ENCODE data around the gene HELB. TPM values are rescaled to one million over a fixed set of nuclear protein-coding genes. Genes with fewer than 3 reads are reported as not detected.

Gene HELB
- total and polyA plus RNA-seq, 3 experiments from 2014 or later: 13.8 to 29.4 (median 14.2) TPM

DNA sequence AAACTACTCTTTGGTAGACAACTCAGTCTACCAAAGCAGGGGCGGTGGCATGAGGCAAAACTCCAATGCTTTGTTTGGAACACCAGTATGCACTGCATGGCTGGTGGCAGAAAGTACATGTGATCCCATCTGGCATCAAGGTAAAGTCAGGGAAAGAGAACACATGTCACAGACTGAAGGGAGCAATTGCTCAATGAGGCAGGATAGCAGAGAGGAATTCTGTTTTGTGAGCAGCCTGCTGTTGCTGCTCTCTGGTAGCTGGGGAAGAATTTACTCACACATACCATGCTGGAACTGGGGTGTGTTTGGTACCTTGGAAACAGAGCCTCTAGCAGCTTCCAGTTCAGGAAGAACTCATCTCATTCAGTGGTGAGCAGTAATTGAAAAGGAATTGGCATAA is 84.8 kb downstream of the HELB start:
- H3K4me3 Mint-ChIP-seq: no peak overlapping the region
- no peaks in the 10 kb centered on the region for H3K9me3 ChIP-seq (ENCODE audit: low read length)
- POLR2A ChIA-PET: no interaction called here
- CTCF ChIA-PET: no interaction called here
- peaks cover 0 to 21% (median 18%) of the 10 kb centered on the region in 3 donors for H3K36me3 Mint-ChIP-seq
- no peak overlapping the region for H3K27ac ChIP-seq (ENCODE audit: low read depth, low read length)
- no peak for DNase-seq
- no peaks in the 10 kb centered on the region for H3K4me1 Mint-ChIP-seq
- H3K4me3 ChIP-seq (ENCODE audit: low read length): no peak overlapping the region
- H3K27ac Mint-ChIP-seq: no peak overlapping the region
- H3K27me3 Mint-ChIP-seq: peaks cover 0 to 6% of the 10 kb centered on the region in 2 donors
- H3K9me3 Mint-ChIP-seq: no peaks in the 10 kb centered on the region
- H3K4me1 ChIP-seq (ENCODE audit: insufficient read depth, low read length): no peaks in the 10 kb centered on the region
- no peaks in the 10 kb centered on the region for H3K36me3 ChIP-seq (ENCODE audit: insufficient read depth, low read length)
- H3K27me3 ChIP-seq (ENCODE audit: insufficient read depth, low read length, poor library complexity, severe bottlenecking): no peaks in the 10 kb centered on the region

Other genes starting within 250 kb of the HELB start
- 10 to 100 TPM; 45.7 to 47.7 TPM for gene LLPH, start 171.7 kb upstream of the HELB start, total RNA-seq
- gene LLPH, start 171.7 kb upstream of the HELB start, polyA plus RNA-seq: 49.3 TPM
- gene TMBIM4, start 132.5 kb upstream of the HELB start, total RNA-seq: 10 to 100 TPM; 59.8 to 60.0 TPM
- 307 TPM for gene TMBIM4, start 132.5 kb upstream of the HELB start, polyA plus RNA-seq
- under 1 TPM; 0.13 to 0.22 TPM for gene IRAK3, start 113.3 kb upstream of the HELB start, total RNA-seq
- not detected for gene IRAK3, start 113.3 kb upstream of the HELB start, polyA plus RNA-seq

All from CD8-positive, alpha-beta memory T cell (primary cell).